Stimulated activated CD4-positive, alpha-beta T cell treated with anti-CD3 and anti-CD28 coated beads, TNF-alpha, amount 100 ng/mL, for 4 hours (primary cell): ENCODE results near the gene MAPK8.

ENCODE experiments used
- DNase-seq, 3 experiments: peaks; one replicate each; pipeline ENCODE4 v3.0.0-alpha.2; 2020; ENCODE audit warnings: low read depth in 3 of 3

MAPK8 gene

GRCh38 chr10:48448796-48449195 lies 142.3 kb downstream of the MAPK8 start:
- DNase-seq: no peak

DNA sequence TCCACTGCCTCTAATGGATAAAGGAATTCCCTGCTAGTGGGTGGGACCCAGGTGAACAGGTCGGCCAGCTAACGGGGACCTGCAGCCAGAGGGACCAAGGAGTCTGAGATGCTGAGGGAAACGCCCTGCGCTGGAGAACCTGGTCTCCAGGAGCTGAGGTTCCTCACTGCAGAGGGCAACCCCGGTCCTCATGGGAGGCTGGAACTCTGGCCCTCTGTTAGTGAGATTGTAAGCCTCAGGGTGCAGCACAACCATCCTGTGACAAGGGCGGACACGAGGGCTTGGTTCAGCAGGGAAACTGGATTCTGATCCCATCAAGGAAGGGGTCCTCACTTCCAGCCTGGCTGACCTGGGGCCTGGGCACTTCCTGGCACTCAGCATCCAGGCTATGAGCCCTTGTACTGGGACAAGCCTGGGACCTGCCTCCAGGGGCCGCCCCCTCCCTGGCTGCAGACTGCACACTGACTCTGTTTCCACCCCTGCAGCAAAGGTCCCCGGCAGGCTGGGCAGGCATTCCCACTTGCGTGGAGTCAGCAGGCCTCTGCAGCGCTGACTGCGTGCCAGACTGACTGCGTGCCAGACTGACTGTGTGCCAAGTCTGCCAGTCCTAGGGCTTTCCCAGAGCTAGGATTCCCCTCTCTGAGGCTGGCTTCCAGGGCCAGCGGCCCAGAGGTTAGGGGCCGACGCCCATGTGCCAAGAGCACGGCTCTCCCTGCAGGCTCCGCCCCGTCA lies 143.2 kb downstream of the MAPK8 start:
- DNase-seq: no peak

- DNase-seq: no peak
Measured at GRCh38 chr10:48450233-48450740, 143.8 kb downstream of the MAPK8 start.

DNA sequence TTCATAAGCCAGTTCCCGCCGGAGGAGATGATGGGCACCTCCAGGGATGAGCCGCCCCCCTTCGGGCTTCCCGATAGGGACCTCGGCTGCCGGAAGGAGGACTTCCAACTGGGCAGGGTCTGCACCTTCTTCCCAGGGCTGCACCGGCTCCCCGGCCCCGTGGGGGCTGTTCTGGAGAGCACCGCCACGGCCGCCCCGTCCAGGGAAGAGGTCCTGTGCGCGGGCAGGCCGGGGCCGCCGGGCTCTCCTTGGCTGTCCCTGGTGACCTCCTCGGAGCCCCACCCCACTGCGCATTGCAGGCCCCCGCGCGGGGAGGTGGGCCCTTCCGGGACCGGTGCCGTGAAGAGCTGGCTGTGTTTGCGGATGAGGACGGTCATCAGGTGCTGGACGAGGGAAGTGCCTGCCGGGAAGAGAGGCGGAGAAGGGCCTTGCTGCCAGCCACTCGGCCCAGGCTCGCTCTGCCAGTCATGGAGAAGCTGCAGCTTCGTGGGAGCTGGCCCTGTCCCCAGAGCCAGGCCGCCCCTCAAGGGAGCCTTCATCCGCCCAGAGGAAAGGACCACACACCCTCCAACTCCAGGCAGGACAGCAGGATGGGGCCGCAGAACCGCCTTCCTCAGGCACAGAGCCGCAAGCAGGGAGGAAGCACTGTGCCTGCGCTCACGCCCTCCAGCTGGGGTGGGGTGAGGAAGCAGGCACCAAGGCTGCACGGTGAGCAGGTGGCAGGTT lies 144.4 kb downstream of the MAPK8 start:
- DNase-seq: no peak

DNA sequence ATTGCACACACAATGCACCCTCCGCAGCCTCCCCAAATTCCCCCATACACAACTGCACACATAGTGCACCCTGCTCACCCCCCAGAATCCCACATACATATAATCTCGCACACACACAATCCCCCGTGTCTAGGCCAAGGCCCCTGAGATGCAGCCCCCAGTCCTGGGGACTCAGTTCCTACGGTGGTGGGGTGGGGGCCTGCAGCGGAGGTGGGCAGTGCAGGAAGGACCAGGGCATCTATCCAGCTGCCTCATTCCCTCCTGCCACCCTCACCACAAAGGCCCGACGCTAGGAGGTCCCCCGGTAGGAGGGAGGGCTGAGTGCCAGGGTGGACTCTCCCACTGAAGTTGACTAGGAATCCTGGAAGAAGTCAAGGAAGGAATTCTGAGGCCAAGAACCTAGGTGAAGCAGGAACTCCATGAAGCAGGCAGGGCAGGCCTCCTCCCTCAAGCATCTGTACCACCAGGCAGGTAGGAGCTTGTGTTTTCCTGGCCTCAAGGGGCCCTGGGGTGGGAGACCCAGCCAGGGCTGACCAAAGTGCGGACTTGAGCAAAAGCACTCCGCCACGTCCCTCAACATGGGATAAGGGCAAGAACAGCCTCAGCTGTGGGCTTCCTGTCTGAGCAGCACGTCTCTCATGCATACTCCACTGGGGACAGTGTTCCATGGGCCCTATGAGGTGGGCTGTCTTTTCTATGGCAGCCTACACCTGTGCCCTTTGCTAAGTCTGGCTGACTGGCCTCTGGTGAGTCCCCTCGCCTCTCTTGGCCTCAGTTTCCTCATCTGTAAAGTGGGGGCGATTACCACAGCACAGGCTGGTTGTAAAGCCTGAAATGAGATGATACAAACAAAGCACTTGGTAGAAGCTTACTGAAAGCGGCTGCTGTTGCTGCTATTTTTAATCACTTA lies 145.7 kb downstream of the MAPK8 start:
- no peak for DNase-seq

DNA sequence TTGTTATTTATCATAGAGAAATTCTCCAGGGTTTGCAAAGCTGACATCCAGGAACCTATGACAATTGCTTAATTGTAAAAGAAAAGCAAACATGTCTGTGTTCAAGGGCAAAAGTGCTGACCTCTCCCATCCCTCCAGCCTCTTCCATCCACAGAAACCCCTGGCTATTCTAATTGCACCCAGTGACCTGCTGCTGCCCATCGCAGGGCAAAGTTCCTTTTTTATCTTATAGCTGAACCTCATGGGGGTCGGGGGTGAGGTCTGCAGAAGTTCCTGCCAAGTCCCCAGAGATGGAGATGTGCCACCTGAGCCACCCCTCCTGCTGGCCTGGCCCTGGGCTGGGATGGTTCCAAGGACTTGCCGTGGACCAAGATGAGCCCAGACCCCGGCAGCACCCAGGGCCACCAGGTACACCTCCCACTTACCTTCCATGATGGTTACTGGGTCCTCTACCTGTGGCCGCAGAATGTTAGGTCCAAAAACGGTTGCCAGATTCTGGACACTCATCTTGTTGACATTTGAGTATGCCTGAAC lies 146.5 kb downstream of the MAPK8 start:
- no peak for DNase-seq

DNA sequence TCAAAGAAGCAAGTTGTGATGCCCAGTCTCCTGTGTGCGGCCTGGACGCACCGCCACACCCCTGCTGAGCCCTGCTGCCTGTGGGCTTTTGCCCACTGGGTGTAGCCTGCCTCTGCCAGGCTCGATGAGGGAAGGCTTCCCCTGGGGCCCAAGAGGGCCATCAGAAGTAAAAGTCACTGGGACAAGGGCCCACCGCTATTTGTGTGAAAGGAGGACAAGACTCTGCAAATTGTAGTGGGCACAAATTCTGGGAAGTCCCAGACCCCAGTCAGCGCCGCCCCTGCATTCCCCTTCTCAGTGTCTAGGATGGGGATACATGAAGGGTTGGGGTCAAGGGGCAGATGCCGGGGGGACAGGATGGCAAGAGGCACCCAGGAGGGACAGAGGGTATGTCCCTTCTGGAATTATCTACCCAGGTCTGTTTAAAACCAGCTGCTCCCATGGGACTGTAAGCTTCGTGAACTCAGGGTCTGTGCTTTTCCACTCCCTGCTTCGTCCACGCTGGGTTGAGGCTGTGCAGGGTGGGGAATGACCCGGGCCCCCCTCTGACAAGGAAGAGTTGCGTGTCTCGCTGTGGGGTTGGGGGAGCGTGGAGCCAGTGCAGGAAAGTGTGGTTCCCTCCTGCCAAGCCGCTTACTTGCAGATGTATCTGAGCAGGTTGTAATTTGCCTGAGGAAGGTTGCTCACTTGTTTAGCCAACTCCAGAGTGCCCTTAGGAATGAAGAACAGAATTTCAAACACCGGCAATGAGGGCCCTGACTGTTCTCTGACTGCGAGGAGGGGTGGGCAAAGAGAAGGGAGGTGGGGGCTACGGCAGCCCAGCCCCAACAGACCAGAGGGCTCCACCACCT lies 147.2 kb downstream of the MAPK8 start:
- DNase-seq: no peak

GRCh38 chr10:48454302-48455054 lies 148.0 kb downstream of the MAPK8 start:
- DNase-seq: no peak

DNA sequence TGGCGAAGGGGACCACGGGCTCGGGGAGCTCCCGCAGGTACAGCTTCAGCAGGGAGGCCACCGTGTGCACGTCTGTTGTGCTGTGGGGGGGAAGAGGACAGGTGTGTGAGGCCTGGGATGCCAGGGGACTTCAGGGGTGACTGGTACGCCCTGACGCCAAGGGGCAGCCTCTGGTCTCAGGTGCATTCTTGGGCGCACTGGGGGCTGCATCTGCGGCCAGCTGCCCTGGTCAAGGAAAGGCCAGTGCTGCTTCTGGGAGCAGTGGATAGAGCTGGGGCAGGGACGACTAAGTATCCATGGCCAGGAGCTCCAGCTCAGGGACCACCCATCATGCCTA lies 148.5 kb downstream of the MAPK8 start:
- no peak for DNase-seq

GRCh38 chr10:48455392-48456151 lies 149.1 kb downstream of the MAPK8 start:
- DNase-seq: no peak

DNA sequence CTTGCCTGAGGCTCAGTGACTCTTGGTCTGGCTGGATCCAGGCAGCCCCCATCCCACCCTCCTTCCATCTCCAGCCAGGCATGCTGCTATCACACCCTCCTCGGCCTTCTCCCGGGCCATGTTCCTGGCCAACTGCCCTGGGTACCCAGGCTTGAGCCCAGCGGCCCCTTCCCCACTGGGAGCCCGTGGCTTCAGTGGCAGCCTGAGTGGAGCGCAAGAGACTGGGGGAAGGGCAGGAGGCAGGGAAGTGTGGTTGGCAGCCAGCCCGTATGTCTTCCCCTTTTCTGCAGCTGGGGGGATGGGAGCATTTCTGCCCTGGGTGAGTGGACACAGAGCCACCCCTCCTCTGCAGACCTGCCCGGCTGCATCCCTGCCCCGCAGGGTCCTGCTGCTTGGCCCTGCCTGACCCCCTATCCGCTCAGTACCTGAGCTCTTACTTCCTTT lies 149.9 kb downstream of the MAPK8 start:
- DNase-seq: no peak

GRCh38 chr10:48456808-48457761 lies 150.6 kb downstream of the MAPK8 start:
- DNase-seq: no peak

GRCh38 chr10:48457949-48458661 lies 151.6 kb downstream of the MAPK8 start:
- DNase-seq: no peak

DNA sequence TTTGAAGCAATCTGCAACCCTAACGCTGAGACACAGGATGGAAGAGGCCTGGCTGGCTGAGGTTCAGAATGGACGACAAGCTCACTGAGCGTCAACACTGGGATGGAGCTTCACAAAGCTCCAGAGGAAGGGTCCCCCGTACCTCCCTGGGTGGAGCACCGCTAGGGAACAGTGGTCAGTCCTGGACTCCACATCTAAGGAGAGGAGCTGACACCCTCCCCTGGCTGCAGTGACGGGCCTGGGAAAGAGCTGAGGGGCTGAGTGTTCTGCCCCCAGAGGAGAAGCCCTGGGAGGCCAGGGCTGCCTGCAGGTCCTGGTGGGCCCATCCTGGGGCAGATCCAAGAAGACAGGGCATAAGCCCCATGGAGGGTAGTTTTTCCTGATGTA lies 152.2 kb downstream of the MAPK8 start:
- no peak for DNase-seq

- DNase-seq: no peak
Measured at GRCh38 chr10:48459270-48460150, 153.0 kb downstream of the MAPK8 start.

GRCh38 chr10:48460182-48460581 lies 153.7 kb downstream of the MAPK8 start:
- DNase-seq: no peak
